Measurements from ENCODE around the gene TFDP1.

The TFDP1 gene

GRCh38 chr13:113666951-113667701, 82.6 kb downstream of the TFDP1 start, which contains the start of gene GRK1:
GRK1 (plus strand) TSS chr13:113667219; CDS start chr13:113667387, 168 bp downstream.
- no peak for DNase-seq (ENCODE audit: low read depth)

- DNase-seq (ENCODE audit: low read depth), result no peak
Measured at GRCh38 chr13:113667771-113668490, 83.4 kb downstream of the TFDP1 start.

- DNase-seq (ENCODE audit: low read depth), result no peak
Measured at GRCh38 chr13:113668491-113668971, 84.0 kb downstream of the TFDP1 start.

- DNase-seq (ENCODE audit: low read depth), result no peak
Measured at GRCh38 chr13:113669231-113669754, 84.7 kb downstream of the TFDP1 start.

GRCh38 chr13:113669755-113670341, 85.3 kb downstream of the TFDP1 start:
- DNase-seq (ENCODE audit: low read depth), result no peak

- DNase-seq (ENCODE audit: low read depth), result no peak
Measured at GRCh38 chr13:113670541-113670940, 86.0 kb downstream of the TFDP1 start.

- DNase-seq (ENCODE audit: low read depth), result no peak
Measured at GRCh38 chr13:113671066-113672001, 86.8 kb downstream of the TFDP1 start.

- DNase-seq (ENCODE audit: low read depth), result no peak
Measured at GRCh38 chr13:113672002-113672651, 87.6 kb downstream of the TFDP1 start.

All from stromal cell of bone marrow (primary cell).